WTC11 (cell line): ENCODE measurements around the gene TMA7. TPM values are rescaled to one million over a fixed set of nuclear protein-coding genes. Genes with fewer than 3 reads are reported as not detected.

Experiments
- ATAC-seq: fragments of 200-7000 bp; cut with Tn5 transposase; 2 replicates; pipeline ENCODE4 v1.10.0; 2021; ENCODE audit warnings: mild to moderate bottlenecking, moderate library complexity
- CTCF ChIA-PET: fragments of 300-600 bp; sonication (Branson Sonifier 250); formaldehyde crosslinking; loops from one replicate; lab custom pipeline; 2021; ENCODE audit warnings: antibody characterized with exemption; lab: Charles Lee
- POLR2A ChIA-PET: fragments of 350-600 bp; sonication (Branson Sonifier 250); formaldehyde crosslinking; loops from one replicate; lab custom pipeline; 2021; ENCODE audit warnings: antibody characterized with exemption; lab: Charles Lee
- DNase-seq: peaks from one replicate; pipeline ENCODE4 v3.0.0; 2021; ENCODE audit warnings: low spot score
- H3K27ac Mint-ChIP-seq: 2 replicates; pipeline ENCODE4 v1.8.0; 2021; ENCODE audit warnings: mixed read lengths
- H3K27me3 Mint-ChIP-seq: 2 replicates; pipeline ENCODE4 v1.8.0; 2021; ENCODE audit warnings: low read depth, mild to moderate bottlenecking, moderate library complexity, mixed read lengths
- H3K36me3 Mint-ChIP-seq: 2 replicates; pipeline ENCODE4 v1.8.0; 2021; ENCODE audit warnings: mixed read lengths
- H3K4me1 Mint-ChIP-seq: 2 replicates; pipeline ENCODE4 v1.8.0; 2022; ENCODE audit warnings: mixed read lengths
- H3K4me3 Mint-ChIP-seq: 2 replicates; pipeline ENCODE4 v1.8.0; 2021; ENCODE audit warnings: mild to moderate bottlenecking, moderate library complexity, mixed read lengths
- H3K9me3 Mint-ChIP-seq: 2 replicates; pipeline ENCODE4 v1.8.0; 2021; ENCODE audit warnings: mixed read lengths
- CREM ChIP-seq: sonication (generic); formaldehyde crosslinking; IDR thresholded peaks from 2 replicates; pipeline ENCODE4 v1.8.1; 2022; ENCODE audit warnings: mild to moderate bottlenecking, missing genetic modification reagents, moderate library complexity
- E2F5 ChIP-seq: sonication (generic); formaldehyde crosslinking; IDR thresholded peaks from 2 replicates; pipeline ENCODE4 v1.8.1; 2022; ENCODE audit warnings: mild to moderate bottlenecking, moderate library complexity, missing genetic modification reagents
- EMX1 ChIP-seq: fragments of 250-450 bp; sonication (Bioruptor Pico); IDR thresholded peaks from 2 replicates; pipeline ENCODE4 v1.8.0; 2021; ENCODE audit warnings: mild to moderate bottlenecking
- ESRRA ChIP-seq: sonication (generic); formaldehyde crosslinking; IDR thresholded peaks from 2 replicates; pipeline ENCODE4 v1.8.1; 2022; ENCODE audit warnings: mild to moderate bottlenecking, missing genetic modification reagents, borderline replicate concordance
- ETV6 ChIP-seq: sonication (generic); formaldehyde crosslinking; IDR thresholded peaks from 2 replicates; pipeline ENCODE4 v1.8.1; 2022; ENCODE audit warnings: mild to moderate bottlenecking, missing genetic modification reagents
- FOXJ3 ChIP-seq: sonication (generic); formaldehyde crosslinking; IDR thresholded peaks from 2 replicates; pipeline ENCODE4 v1.9.0; 2021; ENCODE audit warnings: missing genetic modification reagents, mild to moderate bottlenecking, borderline replicate concordance
- FOXK1 ChIP-seq: sonication (generic); formaldehyde crosslinking; IDR thresholded peaks from 2 replicates; pipeline ENCODE4 v1.8.0; 2022; ENCODE audit warnings: mild to moderate bottlenecking, moderate library complexity, missing genetic modification reagents
- FOXP4 ChIP-seq: sonication (generic); formaldehyde crosslinking; IDR thresholded peaks from 2 replicates; pipeline ENCODE4 v1.8.0; 2022; ENCODE audit warnings: mild to moderate bottlenecking, missing genetic modification reagents
- GABPB1 ChIP-seq: sonication (generic); formaldehyde crosslinking; IDR thresholded peaks from 2 replicates; pipeline ENCODE4 v1.8.1; 2023; ENCODE audit warnings: mild to moderate bottlenecking, missing genetic modification reagents
- HMGXB4 ChIP-seq: sonication (generic); formaldehyde crosslinking; IDR thresholded peaks from 2 replicates; pipeline ENCODE4 v1.8.1; 2023; ENCODE audit warnings: mild to moderate bottlenecking, moderate library complexity, missing genetic modification reagents
- IRF2 ChIP-seq: sonication (generic); formaldehyde crosslinking; IDR thresholded peaks from 2 replicates; pipeline ENCODE4 v1.8.0; 2022; ENCODE audit warnings: low read depth, missing genetic modification reagents, borderline replicate concordance
- MAX ChIP-seq: sonication (generic); formaldehyde crosslinking; IDR thresholded peaks from 2 replicates; pipeline ENCODE4 v1.8.0; 2022; ENCODE audit warnings: mild to moderate bottlenecking, missing genetic modification reagents
- MLX ChIP-seq: sonication (generic); formaldehyde crosslinking; IDR thresholded peaks from 2 replicates; pipeline ENCODE4 v1.8.1; 2023; ENCODE audit warnings: mild to moderate bottlenecking, missing genetic modification reagents, moderate library complexity
- MYBL2 ChIP-seq: sonication (generic); formaldehyde crosslinking; IDR thresholded peaks from 2 replicates; pipeline ENCODE4 v1.8.1; 2023; ENCODE audit warnings: mild to moderate bottlenecking, moderate library complexity, missing genetic modification reagents
- NFE2L1 ChIP-seq: sonication (generic); formaldehyde crosslinking; IDR thresholded peaks from 2 replicates; pipeline ENCODE4 v1.8.1; 2023; ENCODE audit warnings: missing genetic modification reagents
- NR2C2 ChIP-seq: sonication (generic); formaldehyde crosslinking; IDR thresholded peaks from 2 replicates; pipeline ENCODE4 v1.8.0; 2022; ENCODE audit warnings: mild to moderate bottlenecking, missing genetic modification reagents
- PRDM15 ChIP-seq: sonication (generic); formaldehyde crosslinking; IDR thresholded peaks from 2 replicates; pipeline ENCODE4 v1.8.0; 2022; ENCODE audit warnings: missing genetic modification reagents
- SP1 ChIP-seq: sonication (generic); formaldehyde crosslinking; conservative IDR thresholded peaks from 2 replicates; pipeline ENCODE4 v1.8.1; 2022; ENCODE audit warnings: missing genetic modification reagents
- TP53 ChIP-seq: sonication (generic); formaldehyde crosslinking; IDR thresholded peaks from 2 replicates; pipeline ENCODE4 v1.8.1; 2023; ENCODE audit warnings: mild to moderate bottlenecking, missing genetic modification reagents
- USF1 ChIP-seq: sonication (generic); formaldehyde crosslinking; IDR thresholded peaks from 2 replicates; pipeline ENCODE4 v1.8.0; 2022; ENCODE audit warnings: mild to moderate bottlenecking, missing genetic modification reagents
- ZMAT4 ChIP-seq: fragments of 250-450 bp; sonication (Bioruptor Pico); IDR thresholded peaks from 2 replicates; pipeline ENCODE4 v1.9.0; 2021; ENCODE audit warnings: mild to moderate bottlenecking
- ZNF138 ChIP-seq: sonication (generic); formaldehyde crosslinking; conservative IDR thresholded peaks from 2 replicates; pipeline ENCODE4 v1.8.1; 2022; ENCODE audit warnings: mild to moderate bottlenecking, moderate library complexity, missing genetic modification reagents
- ZNF232 ChIP-seq: sonication (generic); formaldehyde crosslinking; IDR thresholded peaks from 2 replicates; pipeline ENCODE4 v1.8.0; 2022; ENCODE audit warnings: mild to moderate bottlenecking, missing genetic modification reagents
- total RNA-seq: library from RNA; stranded (reverse); gene quantifications from 3 replicates; pipeline ENCODE4 v1.2.3, GENCODE V29; 2021

Gene TMA7
- total RNA-seq, 1 experiment from 2014 or later, result 318 TPM

GRCh38 chr3:48429960-48430707, 9.9 kb upstream of the TMA7 start, which contains the start of gene PLXNB1:
Gene PLXNB1, minus strand, starts transcription at chr3:48430086. Its CDS starts 5,475 bp downstream, at chr3:48424611.
- peak; percentile 93 for DNase-seq
- peaks cover 55% of the 10 kb centered on the region for H3K4me1 Mint-ChIP-seq
- H3K36me3 Mint-ChIP-seq, result peaks cover 34% of the 10 kb centered on the region
- no peak for TF ChIP-seq NR2C2 (CRISPR knock-in tag)
- 0 out of 2 replicates have a peak, but pooled peaks have one; percentile 26 for TF ChIP-seq E2F5 (CRISPR knock-in tag)
- 0 out of 2 replicates have a peak, but pooled peaks have one; percentile 54 for TF ChIP-seq ZNF232 (CRISPR knock-in tag)
- TF ChIP-seq FOXP4 (CRISPR knock-in tag), result 0 out of 2 replicates have a peak, but pooled peaks have one; percentile 29
- no peak for TF ChIP-seq MLX (CRISPR knock-in tag)
- TF ChIP-seq FOXK1 (CRISPR knock-in tag), result peak; percentile 59; the same call in 1 of the 2 replicates
- TF ChIP-seq SP1, result peak; percentile 86
- peak; percentile 79 for TF ChIP-seq GABPB1 (CRISPR knock-in tag)
- TF ChIP-seq MYBL2 (CRISPR knock-in tag), result peak; percentile 6; the same call in 1 of the 2 replicates
- TF ChIP-seq USF1 (CRISPR knock-in tag), result no peak
- no peak for TF ChIP-seq FOXJ3 (CRISPR knock-in tag)
- TF ChIP-seq ETV6 (CRISPR knock-in tag), result peak; percentile 42
- TF ChIP-seq MAX (CRISPR knock-in tag), result peak; percentile 73
- no peak for TF ChIP-seq CREM (CRISPR knock-in tag)
- peak; percentile 61; the same call in 1 of the 2 replicates for TF ChIP-seq NFE2L1 (CRISPR knock-in tag)
- H3K9me3 Mint-ChIP-seq, result no peaks in the 10 kb centered on the region
- peak; percentile 67 for ATAC-seq
- POLR2A ChIA-PET, result interaction anchor here (0.5 to 3.7 kb wide), 3 partner anchors 10 to 43 kb away, joined by 3 to 15 read pairs (median 3); partner anchors contain the start of genes CCDC51 and TMA7
- CTCF ChIA-PET, result interaction anchor here (1.1 to 8.2 kb wide), 7 partner anchors 10 to 235 kb away, joined by 4 to 142 read pairs (median 5); partner anchors contain the start of genes CCDC51 and TMA7
- peak within 1 kb of the TSS; percentile 87 for H3K27ac Mint-ChIP-seq
- H3K27me3 Mint-ChIP-seq, result no peaks in the 10 kb centered on the region
- H3K4me3 Mint-ChIP-seq, result peak within 1 kb of the TSS; percentile 87

- ChIA-PET POLR2A (interaction anchor here (0.5 to 3.7 kb wide), 4 partner anchors 9 to 43 kb away, joined by 3 to 15 read pairs (median 4); partner anchors contain the start of genes CCDC51 and TMA7), CTCF (interaction anchor here (1.2 to 8.2 kb wide), 5 partner anchors 9 to 30 kb away, joined by 4 to 142 read pairs (median 9); partner anchors contain the start of genes CCDC51 and TMA7)
- Mint-ChIP-seq H3K4me1 (peaks cover 53% of the 10 kb centered on the region), H3K4me3 (peak overlapping the region; percentile 87), H3K27me3 (no peaks in the 10 kb centered on the region), H3K36me3 (peaks cover 36% of the 10 kb centered on the region), H3K9me3 (no peaks in the 10 kb centered on the region), H3K27ac (peak overlapping the region; percentile 87)
- DNase-seq (no peak), ATAC-seq (no peak)
- TF ChIP-seq TP53 (CRISPR knock-in tag) (no peak), MAX (CRISPR knock-in tag) (no peak), HMGXB4 (CRISPR knock-in tag) (no peak), IRF2 (CRISPR knock-in tag) (no peak), PRDM15 (CRISPR knock-in tag) (no peak), ZMAT4 (CRISPR knock-in tag) (no peak), ESRRA (no peak), ZNF138 (no peak), EMX1 (CRISPR knock-in tag) (no peak)
These were observed 9.4 kb upstream of the TMA7 start for GRCh38 chr3:48430708-48431101.
